GM12878 (cell line): ENCODE results near the gene LIG1. TPM values are rescaled to one million over a fixed set of nuclear protein-coding genes. Genes with fewer than 3 reads are reported as not detected.

Experiments used
- ATAC-seq: fragments of 200-7000 bp; cut with Tn5 transposase; 3 replicates; pipeline ENCODE4 v1.9.1; 2020; ENCODE audit warnings: mild to moderate bottlenecking, moderate library complexity
- BruUV-seq: library from RNA; stranded (reverse); fragments of 400-500 nt; replicated peaks from 2 replicates; lab custom pipeline; 2021; lab: Mats Ljungman, UMichigan
- CTCF ChIA-PET: fragments of 300-600 bp; sonication (Branson Sonifier 250); formaldehyde crosslinking; extraction: SDS; loops from one replicate; lab custom pipeline; 2021; ENCODE audit warnings: inconsistent platforms; lab: Yijun Ruan, JAX
- POLR2A ChIA-PET: fragments of 350-600 bp; formaldehyde crosslinking; extraction: SDS; loops from one replicate; lab custom pipeline; 2021; ENCODE audit warnings: inconsistent platforms; lab: Charles Lee
- RAD21 ChIA-PET: fragments of 300-600 bp; sonication (Branson Sonifier 250); formaldehyde crosslinking; loops from one replicate; lab custom pipeline; 2023; ENCODE audit warnings: antibody characterized with exemption; ENCODE audit not compliant: unreplicated experiment; lab: Charles Lee
- SMC1A ChIA-PET: fragments of 300-600 bp; sonication (Branson Sonifier 250); formaldehyde crosslinking; loops from one replicate; lab custom pipeline; 2023; ENCODE audit not compliant: unreplicated experiment, uncharacterized antibody; lab: Charles Lee
- DNase-seq: peaks from one replicate; pipeline ENCODE4 v3.0.0-alpha.2; 2011; ENCODE audit warnings: low read depth, low spot score
- FAIRE-seq: peaks from 3 replicates; lab custom pipeline; 2011; peaks lifted over from hg19 to GRCh38; lab: Jason Lieb, UNC
- H2AFZ ChIP-seq: 2 replicates; pipeline ENCODE4 v1.6.0; 2011; ENCODE audit warnings: low read depth, low read length, control low read depth; ENCODE audit not compliant: control insufficient read depth
- H3K27ac ChIP-seq: 2 replicates; pipeline ENCODE4 v1.5.1; 2011; ENCODE audit warnings: control low read depth; ENCODE audit not compliant: control insufficient read depth, insufficient read depth
- H3K27me3 ChIP-seq, 2 experiments: replicated peaks in 1 of 2; 2 replicates each; pipeline versions ENCODE4 v1.6.0 to v1.6.1; 2011; ENCODE audit warnings: low read length in 1 of 2; ENCODE audit not compliant: control insufficient read depth in 2 of 2, insufficient read depth in 2 of 2
- H3K36me3 ChIP-seq, 2 experiments: 2 replicates each; pipeline ENCODE4 v1.5.1; 2011; ENCODE audit warnings: low read length in 1 of 2; ENCODE audit not compliant: control insufficient read depth in 2 of 2, insufficient read depth in 2 of 2
- H3K4me1 ChIP-seq: 2 replicates; pipeline ENCODE4 v1.6.1; 2011; ENCODE audit warnings: mild to moderate bottlenecking, low read length, moderate library complexity, mixed read lengths; ENCODE audit not compliant: control insufficient read depth, insufficient read depth
- H3K4me2 ChIP-seq: 2 replicates; pipeline ENCODE4 v1.6.0; 2011; ENCODE audit warnings: control low read depth; ENCODE audit not compliant: control insufficient read depth, insufficient read depth
- H3K4me3 ChIP-seq: fragments of 200-600 bp; sonication (generic); 2 replicates; pipeline ENCODE4 v1.5.1; 2016
- H3K79me2 ChIP-seq: 2 replicates; pipeline ENCODE4 v1.6.0; 2011; ENCODE audit warnings: low read length; ENCODE audit not compliant: control insufficient read depth, insufficient read depth
- H3K9ac ChIP-seq: 2 replicates; pipeline ENCODE4 v1.8.0; 2011; ENCODE audit warnings: low read length, control low read depth, mixed read lengths; ENCODE audit not compliant: control insufficient read depth, insufficient read depth
- H3K9me3 ChIP-seq: replicated peaks from 3 replicates; pipeline ENCODE4 v1.5.1; 2011; ENCODE audit warnings: mild to moderate bottlenecking, low read length; ENCODE audit not compliant: control insufficient read depth, insufficient read depth
- H4K20me1 ChIP-seq: 2 replicates; pipeline ENCODE4 v1.6.0; 2011; ENCODE audit not compliant: control insufficient read depth, insufficient read depth
- BHLHE40 ChIP-seq, 2 experiments: fragments of 450-650 bp in 1 of 2; IDR thresholded peaks; 2 replicates each; pipeline ENCODE4 v1.6.1; 2011 to 2017; ENCODE audit warnings: low read depth in 2 of 2, borderline replicate concordance in 1 of 2, improper control_type of control experiment in 1 of 2, low read length in 1 of 2, mild to moderate bottlenecking in 1 of 2
- BRCA1 ChIP-seq: IDR thresholded peaks from 2 replicates; pipeline ENCODE4 v1.6.1; 2011; ENCODE audit warnings: low read depth, low read length, improper control_type of control experiment
- CHD1 ChIP-seq: IDR thresholded peaks from 2 replicates; pipeline ENCODE4 v1.6.1; 2012; ENCODE audit warnings: low read depth, low read length, improper control_type of control experiment
- ELK1 ChIP-seq: IDR thresholded peaks from 2 replicates; pipeline ENCODE4 v1.6.1; 2012; ENCODE audit warnings: low read depth, low read length, improper control_type of control experiment
- EZH2 ChIP-seq: IDR thresholded peaks from 2 replicates; pipeline ENCODE4 v1.6.1; 2012; ENCODE audit warnings: low read depth, mild to moderate bottlenecking, control low read depth, inconsistent platforms, low read length, borderline replicate concordance; ENCODE audit not compliant: control insufficient read depth
- GATAD2B ChIP-seq: fragments of 450-650 bp; conservative IDR thresholded peaks from 2 replicates; pipeline ENCODE4 v1.6.1; 2017; ENCODE audit warnings: low read depth, mild to moderate bottlenecking, moderate library complexity
- IRF5 ChIP-seq: fragments of 450-650 bp; IDR thresholded peaks from 2 replicates; pipeline ENCODE4 v1.6.1; 2017; ENCODE audit warnings: borderline replicate concordance
- KAT2A ChIP-seq: conservative IDR thresholded peaks from 2 replicates; pipeline ENCODE4 v1.6.1; 2011; ENCODE audit warnings: low read depth, low read length; ENCODE audit not compliant: control insufficient read depth
- KDM1A ChIP-seq: fragments of 200-600 bp; sonication (generic); IDR thresholded peaks from 2 replicates; pipeline ENCODE4 v1.6.1; 2016; ENCODE audit warnings: borderline replicate concordance
- MYC ChIP-seq: IDR thresholded peaks from 2 replicates; pipeline ENCODE4 v1.6.1; 2011; ENCODE audit warnings: mild to moderate bottlenecking, low read length, moderate library complexity, inconsistent platforms; ENCODE audit not compliant: insufficient read depth, insufficient replicate concordance, insufficient read length, severe bottlenecking
- NFIC ChIP-seq: IDR thresholded peaks from 2 replicates; pipeline ENCODE4 v1.6.1; 2012; ENCODE audit warnings: low read depth, mild to moderate bottlenecking, inconsistent platforms, low read length, moderate library complexity
- PKNOX1 ChIP-seq: fragments of 450-650 bp; IDR thresholded peaks from 2 replicates; pipeline ENCODE4 v1.6.1; 2016; ENCODE audit warnings: mild to moderate bottlenecking
- RBBP5 ChIP-seq: fragments of 200-600 bp; sonication (generic); conservative IDR thresholded peaks from 2 replicates; pipeline ENCODE4 v1.6.1; 2016
- RCOR1 ChIP-seq: conservative IDR thresholded peaks from 2 replicates; pipeline ENCODE4 v1.6.1; 2012; ENCODE audit warnings: low read depth, low read length, improper control_type of control experiment
- SMC3 ChIP-seq: IDR thresholded peaks from 2 replicates; pipeline ENCODE4 v1.6.1; 2011; ENCODE audit warnings: low read length, improper control_type of control experiment, borderline replicate concordance
- SPI1 ChIP-seq: IDR thresholded peaks from 2 replicates; pipeline ENCODE4 v1.6.1; 2011; ENCODE audit warnings: low read depth, mild to moderate bottlenecking, low read length, moderate library complexity, borderline replicate concordance; ENCODE audit not compliant: insufficient read depth
- SRF ChIP-seq, 2 experiments: IDR thresholded peaks; 2 replicates each; pipeline ENCODE4 v1.6.1; 2011; ENCODE audit warnings: low read depth in 2 of 2, low read length in 2 of 2, mild to moderate bottlenecking in 1 of 2, moderate library complexity in 1 of 2
- ZBTB11 ChIP-seq: fragments of 450-650 bp; formaldehyde crosslinking; IDR thresholded peaks from 2 replicates; pipeline ENCODE4 v1.5.0; 2022; ENCODE audit warnings: mild to moderate bottlenecking, missing genetic modification characterization
- WGBS: methylation state at CpG from one replicate; pipeline ENCODE4 v1.1.6; 2016; ENCODE audit warnings: low lambda C conversion rate; ENCODE audit not compliant: insufficient replicate concordance, insufficient coverage; ENCODE audit errors: missing lambda C conversion rate; 5-methylcytosine and 5-hydroxymethylcytosine counted together
- in situ Hi-C: fragments of 300-500 bp; cut with MboI; formaldehyde crosslinking; loops from 9 replicates; pipeline ENCODE4 v1.14.3; 2018; ENCODE audit warnings: mixed read lengths
- intact Hi-C: fragments of 100-400 bp; cut with micrococcal nuclease; formaldehyde crosslinking; loops from one replicate; pipeline ENCODE4 v1.14.2; 2022; ENCODE audit not compliant: unreplicated experiment
- polyA plus RNA-seq, 11 experiments: library from polyadenylated mRNA; depleted of rRNA in 4 of 11; unstranded in 6 of 11; stranded (reverse) in 5 of 11; fragments of >200 nt; fragmentation: Nextera tagmentation in 4 of 11; fragmentation: Illumina TruSeq in 1 of 11; extraction: Ambion mirVana in 4 of 11; extraction: Trizol in 1 of 11; gene quantifications; 1 replicate in 1 of 11; 2 replicates in 10 of 11; pipeline versions ENCODE4 v1.2.1 to v1.2.3, GENCODE V29; 2011 to 2016; ENCODE audit warnings: inconsistent platforms in 2 of 11, missing spikeins in 2 of 11, low read depth in 1 of 11
- total RNA-seq, 4 experiments: library from RNA; depleted of rRNA in 3 of 4; stranded (reverse); fragments of >200 nt in 3 of 4; fragmentation: Illumina TruSeq in 1 of 4; extraction: Trizol in 1 of 4; gene quantifications; 2 replicates each; pipeline versions ENCODE4 v1.2.1 to v1.2.3, GENCODE V29; 2013 to 2021

LIG1 gene
- total and polyA plus RNA-seq, 10 of the 15 experiments (the other 5 are each of a cell fraction or from before 2014, with no cell fraction given): 7.8 to 117 (median 73.7) TPM

GRCh38 chr19:48213959-48214358 is 43.8 kb upstream of the LIG1 start:
- ATAC-seq: no peak
- FAIRE-seq: no peak
- H3K27me3 ChIP-seq: no peaks in the 10 kb centered on the region
- SMC1A ChIA-PET: interaction anchor here (2.8 kb wide), 1 partner anchor 9 kb away, joined by 13 read pairs; no protein-coding TSS in a partner anchor
- no peak for DNase-seq
- RAD21 ChIA-PET: no interaction called here
- no peaks in the 10 kb centered on the region for H4K20me1 ChIP-seq
- H3K4me1 ChIP-seq: no peaks in the 10 kb centered on the region
- BruUV-seq: no TSS peak
- no peak overlapping the region for H3K4me3 ChIP-seq
- peaks cover 0 to 18% of the 10 kb centered on the region in 2 experiments; a peak in 2 of 4 replicates for H3K36me3 ChIP-seq
- H3K79me2 ChIP-seq: no peaks in the 10 kb centered on the region
- no peak overlapping the region for H3K27ac ChIP-seq
- in situ Hi-C loops (no loop called here), intact Hi-C loops (no loop called here)
- no peak overlapping the region for H3K4me2 ChIP-seq
- H2AFZ ChIP-seq: no peak overlapping the region
- CTCF ChIA-PET: no interaction called here
- no peak overlapping the region for H3K9ac ChIP-seq
- H3K9me3 ChIP-seq: no peaks in the 10 kb centered on the region
- POLR2A ChIA-PET: no interaction called here
- 91% methylated on average over 5 of the region's 5 CpGs for WGBS
- no peak for TF ChIP-seq KDM1A
- TF ChIP-seq SRF (IDR thresholded peaks at IDR 0.05; ENCODE audit: low read depth in 2 of 2, low read length in 2 of 2): no peak
- TF ChIP-seq BRCA1: no peak
- no peak for TF ChIP-seq BHLHE40 (IDR thresholded peaks at IDR 0.05; ENCODE audit: borderline replicate concordance in 1 of 2, low read depth in 2 of 2, low read length in 1 of 2)
- no peak for TF ChIP-seq PKNOX1
- no peak for TF ChIP-seq MYC
- TF ChIP-seq NFIC: no peak
- no peak for TF ChIP-seq RBBP5
- TF ChIP-seq SPI1: no peak
- TF ChIP-seq KAT2A: no peak
- no peak for TF ChIP-seq IRF5
- no peak for TF ChIP-seq SMC3
- no peak for TF ChIP-seq RCOR1
- TF ChIP-seq ZBTB11 (CRISPR knock-in tag): no peak
- no peak for TF ChIP-seq CHD1
- no peak for TF ChIP-seq EZH2
- TF ChIP-seq GATAD2B: no peak
- TF ChIP-seq ELK1: no peak
